ENCODE results near the gene EXOC4.

- no peak for TF ChIP-seq CTCF (IDR thresholded peaks at IDR 0.05; ENCODE audit: extremely low read depth in 1 of 2, insufficient read depth in 1 of 2, low read depth in 1 of 2, low read length in 2 of 2)
- TF ChIP-seq MAX (IDR thresholded peaks at IDR 0.05; ENCODE audit: insufficient read depth, insufficient read length) = no peak
- no peak for TF ChIP-seq EZH2 (IDR thresholded peaks at IDR 0.05; ENCODE audit: borderline replicate concordance, low read depth, low read length, severe bottlenecking)
- no peak for TF ChIP-seq POLR2A (IDR thresholded peaks at IDR 0.05; ENCODE audit: low read depth, low read length)
Measured at GRCh38 chr7:133530682-133531081, 277.8 kb downstream of the EXOC4 start.
